ENCODE results near the gene PROX1.

GRCh38 chr1:214028095-214028494 lies 40.3 kb downstream of the PROX1 start:
- no peak for TF ChIP-seq CTCF (IDR thresholded peaks at IDR 0.05; ENCODE audit: low read depth, low read length, poor library complexity, severe bottlenecking)
- TF ChIP-seq EZH2phosphoT487 (IDR thresholded peaks at IDR 0.05; ENCODE audit: borderline replicate concordance, low read length) = no peak

Measured in DOHH2 (cell line).